ENCODE measurements around the gene RNF217. TPM values are rescaled to one million over a fixed set of nuclear protein-coding genes. Genes with fewer than 3 reads are reported as not detected.

Gene RNF217
- total RNA-seq, 1 donor from 2014 or later = 8.7 TPM

DNA sequence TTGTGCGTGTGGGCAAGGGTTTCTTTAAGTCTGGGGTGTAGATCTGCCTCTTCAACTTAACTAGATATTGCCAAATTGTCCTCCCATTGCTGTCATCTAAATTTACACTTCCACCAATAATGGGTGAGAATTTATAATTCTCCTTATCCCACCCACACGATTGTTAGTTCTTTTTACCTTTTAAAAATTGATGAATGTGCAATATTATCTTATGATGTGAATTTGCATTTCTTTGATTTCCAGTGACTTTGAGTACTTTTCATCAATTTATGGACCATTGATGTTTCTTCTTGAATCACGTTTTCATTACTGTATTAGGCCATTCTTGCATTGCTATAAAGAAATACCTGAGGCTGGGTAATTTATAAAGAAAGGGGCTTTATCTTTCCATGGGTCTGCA lies 174.1 kb downstream of the RNF217 start:
- Mint-ChIP-seq H3K36me3 (ENCODE audit: low read depth) (no peaks in the 10 kb centered on the region), H3K27me3 (ENCODE audit: low read depth) (no peaks in the 10 kb centered on the region), H3K9me3 (no peaks in the 10 kb centered on the region), H3K27ac (ENCODE audit: unreplicated experiment) (no peak overlapping the region), H3K4me3 (no peak overlapping the region), H3K4me1 (no peaks in the 10 kb centered on the region)
- TF ChIP-seq, protein P1, sequence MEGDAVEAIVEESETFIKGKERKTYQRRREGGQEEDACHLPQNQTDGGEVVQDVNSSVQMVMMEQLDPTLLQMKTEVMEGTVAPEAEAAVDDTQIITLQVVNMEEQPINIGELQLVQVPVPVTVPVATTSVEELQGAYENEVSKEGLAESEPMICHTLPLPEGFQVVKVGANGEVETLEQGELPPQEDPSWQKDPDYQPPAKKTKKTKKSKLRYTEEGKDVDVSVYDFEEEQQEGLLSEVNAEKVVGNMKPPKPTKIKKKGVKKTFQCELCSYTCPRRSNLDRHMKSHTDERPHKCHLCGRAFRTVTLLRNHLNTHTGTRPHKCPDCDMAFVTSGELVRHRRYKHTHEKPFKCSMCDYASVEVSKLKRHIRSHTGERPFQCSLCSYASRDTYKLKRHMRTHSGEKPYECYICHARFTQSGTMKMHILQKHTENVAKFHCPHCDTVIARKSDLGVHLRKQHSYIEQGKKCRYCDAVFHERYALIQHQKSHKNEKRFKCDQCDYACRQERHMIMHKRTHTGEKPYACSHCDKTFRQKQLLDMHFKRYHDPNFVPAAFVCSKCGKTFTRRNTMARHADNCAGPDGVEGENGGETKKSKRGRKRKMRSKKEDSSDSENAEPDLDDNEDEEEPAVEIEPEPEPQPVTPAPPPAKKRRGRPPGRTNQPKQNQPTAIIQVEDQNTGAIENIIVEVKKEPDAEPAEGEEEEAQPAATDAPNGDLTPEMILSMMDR (conservative IDR thresholded peaks at IDR 0.05) = no peak
- DNase-seq (ENCODE audit: low read depth, low spot score) = no peak

DNA sequence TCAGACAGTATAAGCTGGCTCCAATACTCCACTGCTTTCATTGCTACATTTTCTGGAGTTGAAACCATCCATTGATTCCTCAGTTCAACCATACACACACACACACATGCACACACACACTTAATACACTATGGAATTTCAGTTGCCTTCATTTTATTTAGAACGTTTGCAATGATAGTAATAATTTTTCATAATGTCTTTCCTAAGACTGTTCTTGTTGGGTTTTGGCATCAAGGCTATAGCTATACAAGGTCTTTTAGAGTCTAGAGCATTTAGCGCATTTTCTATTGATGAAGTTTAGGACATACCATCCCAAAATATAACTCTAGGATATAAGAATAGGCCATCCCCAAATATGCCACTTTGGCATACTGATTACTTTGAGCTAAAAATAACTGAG lies 175.8 kb downstream of the RNF217 start:
- no peaks in the 10 kb centered on the region for H3K36me3 Mint-ChIP-seq (ENCODE audit: low read depth)
- TF ChIP-seq, protein P1 (conservative IDR thresholded peaks at IDR 0.05) = no peak
- H3K4me3 Mint-ChIP-seq = no peak overlapping the region
- DNase-seq (ENCODE audit: low read depth, low spot score) = no peak
- H3K27me3 Mint-ChIP-seq (ENCODE audit: low read depth) = no peaks in the 10 kb centered on the region
- H3K4me1 Mint-ChIP-seq = no peaks in the 10 kb centered on the region
- H3K27ac Mint-ChIP-seq (ENCODE audit: unreplicated experiment) = no peak overlapping the region
- H3K9me3 Mint-ChIP-seq = no peaks in the 10 kb centered on the region

DNA sequence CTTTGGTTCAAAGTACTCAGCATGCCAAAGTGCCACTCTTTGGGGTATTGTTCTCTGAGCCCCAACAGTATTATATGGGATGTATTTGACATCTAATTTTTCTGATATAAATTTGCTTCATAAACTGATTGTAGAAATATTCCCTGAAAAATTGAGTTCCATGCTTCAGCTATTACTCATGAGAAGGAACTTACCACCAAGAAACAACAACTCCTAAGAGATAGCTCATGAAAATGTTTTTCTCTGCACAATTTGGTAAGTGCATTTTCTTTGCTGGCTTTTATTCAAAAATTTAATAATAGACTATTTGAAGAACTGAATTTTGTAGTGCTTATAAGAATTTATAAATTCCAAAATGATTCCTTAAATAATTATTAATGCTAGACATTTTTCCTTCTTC lies 178.6 kb downstream of the RNF217 start:
- DNase-seq (ENCODE audit: low read depth, low spot score) = no peak
- H3K36me3 Mint-ChIP-seq (ENCODE audit: low read depth) = no peaks in the 10 kb centered on the region
- H3K4me1 Mint-ChIP-seq = no peaks in the 10 kb centered on the region
- peaks cover 9% of the 10 kb centered on the region for H3K9me3 Mint-ChIP-seq
- H3K27ac Mint-ChIP-seq (ENCODE audit: unreplicated experiment) = no peak overlapping the region
- no peak overlapping the region for H3K4me3 Mint-ChIP-seq
- no peaks in the 10 kb centered on the region for H3K27me3 Mint-ChIP-seq (ENCODE audit: low read depth)
- TF ChIP-seq, protein P1 (conservative IDR thresholded peaks at IDR 0.05) = no peak

Other genes with a start within 250 kb of the RNF217 start
- gene TPD52L1, start 191.3 kb downstream of the RNF217 start, total RNA-seq = 2.9 and 3.6 TPM in 2 replicates